HG02973 (cell line): Measurements from ENCODE around the gene USP4.
"Not testable (repeated sequence)": the region's sequence is repeated elsewhere in the genome, so short reads cannot be mapped to it uniquely, and the experiment has no call there.

Source experiments
- ATAC-seq: cut with Tn5 transposase; IDR thresholded peaks from one replicate; pipeline ENCODE4 v1.9.1; 2021; ENCODE audit warnings: moderate library complexity; ENCODE audit not compliant: unreplicated experiment

The USP4 gene

DNA sequence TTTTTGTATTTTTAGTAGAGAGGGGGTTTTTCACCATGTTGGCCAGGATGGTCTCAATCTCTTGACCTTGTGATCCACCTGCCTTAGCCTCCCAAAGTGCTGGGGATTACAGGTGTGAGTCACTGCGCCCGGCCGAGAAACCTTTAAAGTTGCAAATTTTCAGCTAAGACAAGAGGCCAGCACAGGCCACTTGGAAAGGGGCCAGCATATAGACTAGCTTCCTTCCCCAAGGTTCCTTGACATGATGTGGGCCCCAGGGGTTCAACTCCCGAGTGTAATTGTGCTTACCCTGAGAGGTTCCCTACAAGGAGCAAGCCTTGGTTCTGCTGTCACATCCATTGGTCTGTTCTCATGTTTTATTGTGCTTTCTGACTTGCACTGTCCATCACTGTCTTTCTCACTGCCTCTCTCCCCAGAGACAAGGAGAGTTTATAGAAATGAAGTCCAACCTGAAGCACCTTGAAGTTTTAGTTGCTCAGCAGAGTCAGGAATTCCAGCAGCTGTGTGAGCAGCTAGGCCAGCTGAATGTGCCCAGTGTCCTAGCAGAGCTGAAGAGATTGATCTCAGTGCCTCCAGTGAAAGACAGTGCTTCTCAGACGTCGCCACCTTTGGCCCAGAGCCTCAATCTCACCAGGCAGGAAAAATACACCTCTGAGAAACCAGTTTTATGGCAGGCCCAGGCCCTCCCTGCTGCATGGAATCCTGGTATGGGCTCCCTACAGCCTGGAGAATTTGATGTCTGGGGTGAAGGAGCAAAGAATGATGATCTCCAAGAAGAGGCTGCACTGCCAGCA, 83.9 kb downstream of the USP4 start:
- no peak for ATAC-seq

DNA sequence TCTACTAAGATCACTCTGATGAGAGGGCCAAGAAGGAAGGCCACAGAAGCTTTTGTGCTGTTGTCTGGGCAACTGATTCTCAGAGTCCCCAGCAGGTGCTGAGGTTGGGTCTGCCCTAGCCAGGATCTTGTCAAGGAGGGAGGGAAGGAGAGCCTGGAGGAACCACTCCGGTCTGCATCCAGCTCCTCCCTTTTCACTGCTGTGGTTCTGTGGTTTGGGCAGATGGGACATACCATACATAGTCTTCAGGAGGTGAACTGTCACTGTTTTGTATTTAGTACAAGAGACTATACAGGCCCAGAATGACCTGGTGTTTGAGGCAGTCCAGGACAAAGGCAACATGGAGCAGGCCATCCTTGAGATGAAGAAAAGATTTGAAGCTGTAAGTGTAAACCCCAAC, 84.7 kb downstream of the USP4 start:
- no peak for ATAC-seq

DNA sequence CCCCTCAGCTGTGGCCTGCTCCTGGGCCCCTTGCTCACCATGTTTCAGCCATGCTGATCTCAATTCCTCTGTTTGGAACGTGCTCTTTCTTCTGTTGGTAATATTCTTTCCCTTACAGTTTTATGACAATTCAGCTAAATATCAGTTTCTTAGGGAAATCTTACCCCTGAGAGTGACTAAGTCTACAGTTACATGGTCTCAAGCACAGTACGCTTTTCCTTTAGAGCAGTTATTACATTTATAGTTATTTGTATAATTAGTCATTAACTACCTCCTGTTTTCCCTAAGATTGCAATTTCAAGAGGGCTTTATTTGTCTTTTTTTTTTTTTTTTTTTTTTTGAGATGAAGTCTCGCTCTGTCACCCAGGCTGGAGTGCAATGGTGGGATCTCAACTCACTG, 86.3 kb downstream of the USP4 start:
- ATAC-seq: no peak

DNA sequence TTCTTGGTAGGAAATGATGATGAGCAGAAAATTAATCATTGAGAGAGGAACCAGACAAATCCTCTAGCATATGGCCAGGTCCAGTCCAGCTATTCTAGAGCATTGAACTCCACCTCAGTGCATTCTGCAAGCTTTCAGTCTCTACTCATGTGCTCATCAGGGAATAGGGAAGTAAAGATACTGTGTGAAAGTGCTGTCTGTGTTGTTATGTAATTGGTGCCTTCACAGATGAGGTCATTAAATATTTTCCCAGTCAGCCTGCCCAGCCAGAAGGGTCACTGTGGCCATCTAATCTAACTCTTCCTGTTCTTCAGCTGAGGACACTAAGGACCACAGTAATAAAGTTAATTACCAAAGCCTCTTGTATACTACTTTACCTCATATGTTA, 91.0 kb downstream of the USP4 start:
- no peak for ATAC-seq

DNA sequence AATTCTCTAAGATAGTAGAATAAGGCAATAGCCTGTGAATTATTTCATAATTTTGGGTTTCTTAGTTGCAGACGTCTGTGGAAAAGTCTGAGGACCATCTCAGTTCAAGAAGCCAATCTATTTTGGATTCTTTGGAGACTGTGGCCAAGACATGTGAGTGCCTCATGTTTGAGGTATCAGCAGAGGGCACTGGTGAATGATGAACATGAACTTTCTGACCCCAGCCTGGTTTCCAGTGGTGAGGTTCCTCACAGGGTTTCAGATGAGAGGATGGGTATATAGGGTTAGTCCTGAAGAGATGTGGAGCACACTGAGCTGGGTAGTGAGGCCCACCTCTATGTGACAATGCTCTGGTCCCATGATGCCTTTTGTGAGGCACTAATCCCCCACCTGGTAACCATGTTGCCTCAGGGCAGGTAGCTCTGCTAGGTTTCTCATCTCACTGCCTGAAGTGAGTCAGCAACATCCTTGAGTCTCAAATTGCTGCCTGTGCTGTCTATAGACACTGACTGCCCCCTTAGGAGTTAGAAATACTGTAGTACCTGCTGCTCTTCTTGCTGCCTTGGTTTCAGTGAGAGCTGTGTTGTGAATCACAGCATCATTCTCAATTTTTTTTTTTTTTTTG, 95.2 kb downstream of the USP4 start:
- no peak for ATAC-seq

DNA sequence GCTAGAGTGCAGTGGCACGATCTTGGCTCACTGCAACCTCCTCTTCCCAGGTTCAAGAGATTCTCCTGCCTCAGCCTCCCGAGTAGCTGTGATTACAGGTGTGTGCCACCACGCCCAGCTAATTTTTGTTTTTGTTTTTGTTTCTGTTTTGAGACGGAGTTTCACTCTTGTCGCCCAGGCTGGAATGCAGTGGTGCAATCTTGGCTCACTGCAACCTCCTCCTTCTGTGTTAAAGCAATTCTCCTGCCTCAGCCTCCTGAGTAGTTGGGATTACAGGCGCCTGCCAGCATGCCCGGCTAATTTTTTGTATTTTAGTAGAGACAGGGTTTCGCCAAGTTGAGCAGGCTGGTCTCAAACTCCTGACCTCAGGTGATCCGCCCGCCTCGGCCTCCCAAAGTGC, 99.8 kb downstream of the USP4 start:
- not testable (repeated sequence) for ATAC-seq

DNA sequence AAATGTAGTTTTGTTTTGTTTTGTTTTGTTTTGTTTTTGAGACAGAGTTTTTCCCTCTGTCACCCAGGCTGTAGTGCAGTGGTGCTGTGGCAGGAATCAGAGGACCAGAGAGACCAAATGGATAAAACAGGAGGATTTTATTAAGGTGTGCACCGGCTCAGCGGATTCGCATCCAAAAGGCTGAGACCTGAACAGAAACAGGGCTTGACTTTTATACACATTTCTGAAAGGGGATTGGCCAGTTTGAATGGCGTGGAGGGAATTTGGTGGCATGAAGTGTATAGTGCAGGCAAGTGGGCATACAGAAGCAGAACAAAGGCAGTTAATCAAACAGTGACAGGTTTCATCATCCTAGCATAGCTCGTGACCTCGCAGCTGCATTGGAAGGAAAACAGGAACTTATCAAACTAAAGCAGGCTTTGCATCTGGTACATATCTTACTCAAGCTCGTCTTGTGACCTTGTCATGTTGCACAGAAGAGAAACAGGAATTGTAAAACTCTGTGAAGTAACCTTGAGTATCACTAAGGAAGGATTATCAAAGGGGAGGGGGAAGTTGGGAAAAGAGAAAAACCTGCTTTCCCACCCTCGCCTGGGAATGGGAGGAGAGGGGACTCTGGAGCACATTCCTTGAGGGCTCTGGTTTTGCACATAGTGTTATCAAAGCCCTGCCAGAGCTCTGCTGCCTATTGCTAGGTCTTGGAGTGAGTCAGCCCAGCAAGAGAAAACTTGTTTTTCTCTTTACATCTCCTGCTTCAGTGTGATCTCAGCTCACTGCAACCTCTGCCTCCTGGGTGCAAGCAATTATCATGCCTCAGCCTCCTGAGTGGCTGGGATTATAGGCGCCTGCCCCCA, 101.4 kb downstream of the USP4 start:
- no peak for ATAC-seq

DNA sequence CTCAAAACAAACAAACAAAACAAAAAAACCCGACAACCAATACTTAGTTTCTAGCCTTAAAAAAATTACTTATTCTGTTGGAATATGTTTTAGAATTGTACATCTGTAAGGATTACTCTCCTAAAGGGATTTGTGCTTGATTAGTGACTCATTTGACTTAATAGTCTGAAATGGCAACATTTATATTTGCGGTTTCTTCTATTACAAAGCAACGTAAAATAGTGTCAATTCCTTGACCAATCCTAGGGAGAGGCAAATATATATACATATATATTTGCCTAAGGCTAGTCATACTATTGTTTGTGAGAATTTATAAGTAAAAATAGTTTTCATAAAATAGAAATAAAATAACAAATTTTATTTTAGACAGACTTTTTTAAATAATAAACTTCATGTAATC, 102.5 kb downstream of the USP4 start:
- ATAC-seq: no peak

DNA sequence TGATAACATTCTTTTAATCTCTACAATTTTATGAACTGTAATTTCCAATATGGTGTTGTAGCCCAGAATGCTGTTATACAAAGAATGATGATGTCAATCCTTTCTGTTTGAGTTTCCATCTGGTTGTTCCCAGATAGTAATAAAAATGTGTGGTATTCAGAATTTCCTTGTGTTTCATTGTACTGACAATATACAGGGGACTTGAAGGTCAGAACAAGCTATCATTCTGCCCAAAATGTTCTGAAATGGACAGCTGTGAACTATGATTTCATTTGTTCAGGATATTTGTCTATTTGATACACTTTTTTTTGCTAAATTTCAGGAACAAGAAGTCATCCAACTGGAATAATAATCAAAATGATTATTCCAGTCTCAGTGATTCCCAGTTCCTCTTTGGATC, 103.6 kb downstream of the USP4 start:
- no peak for ATAC-seq

DNA sequence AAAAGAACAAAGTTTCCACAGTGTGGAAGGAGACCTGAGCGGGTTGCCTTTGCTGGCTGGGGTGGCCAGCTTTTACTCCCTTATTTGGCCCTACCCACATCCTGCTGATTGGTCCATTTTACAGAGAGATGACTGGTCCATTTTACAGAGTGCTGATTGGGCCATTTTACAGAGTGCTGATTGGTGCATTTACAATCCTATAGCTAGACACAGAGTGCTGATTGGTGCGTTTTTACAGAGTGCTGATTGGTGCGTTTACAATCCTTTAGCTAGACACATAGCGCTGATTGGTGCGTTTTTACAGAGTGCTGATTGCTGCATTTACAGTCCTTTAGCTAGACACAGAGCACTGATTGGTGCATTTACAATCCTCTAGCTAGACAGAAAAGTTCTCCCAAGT, 111.0 kb downstream of the USP4 start:
- not testable (repeated sequence) for ATAC-seq
